Smooth muscle cell (in vitro differentiated cells): ENCODE measurements around the gene APOBEC4. TPM values are rescaled to one million over a fixed set of nuclear protein-coding genes. Genes with fewer than 3 reads are reported as not detected.

Experiments
- DNase-seq: peaks from one replicate; lab custom pipeline; 2025; ENCODE audit not compliant: unreplicated experiment; lab: John Stamatoyannopoulos, UW
- H2AFZ ChIP-seq: fragments of 200-600 bp; sonication (generic); 2 replicates; pipeline ENCODE4 v1.6.0; 2016; ENCODE audit warnings: antibody characterized with exemption, low read depth, mild to moderate bottlenecking
- H3F3A ChIP-seq: fragments of 200-600 bp; sonication (generic); 2 replicates; pipeline ENCODE4 v1.6.0; 2017; ENCODE audit warnings: antibody characterized with exemption, low read depth
- H3K27ac ChIP-seq: fragments of 200-600 bp; sonication (generic); 2 replicates; pipeline ENCODE4 v1.5.1; 2016; ENCODE audit warnings: low read depth, mild to moderate bottlenecking
- H3K27me3 ChIP-seq: fragments of 200-600 bp; sonication (generic); 2 replicates; pipeline ENCODE4 v1.6.1; 2016; ENCODE audit warnings: low read depth, mild to moderate bottlenecking
- H3K36me3 ChIP-seq: fragments of 200-600 bp; sonication (generic); 2 replicates; pipeline ENCODE4 v1.5.1; 2016; ENCODE audit warnings: low read depth
- H3K4me1 ChIP-seq: fragments of 200-600 bp; sonication (generic); 2 replicates; pipeline ENCODE4 v1.5.1; 2016; ENCODE audit warnings: low read depth
- H3K4me2 ChIP-seq: fragments of 200-600 bp; sonication (generic); 2 replicates; pipeline ENCODE4 v1.6.0; 2016; ENCODE audit warnings: mild to moderate bottlenecking
- H3K4me3 ChIP-seq: fragments of 200-600 bp; sonication (generic); 2 replicates; pipeline ENCODE4 v1.5.1; 2016; ENCODE audit warnings: mild to moderate bottlenecking
- H3K79me2 ChIP-seq: fragments of 200-600 bp; sonication (generic); 2 replicates; pipeline ENCODE4 v1.6.0; 2016; ENCODE audit warnings: low read depth, mild to moderate bottlenecking
- H3K9ac ChIP-seq: fragments of 200-600 bp; sonication (generic); 2 replicates; pipeline ENCODE4 v1.6.0; 2016; ENCODE audit warnings: low read depth
- H3K9me3 ChIP-seq: fragments of 200-600 bp; sonication (generic); replicated peaks from 2 replicates; pipeline ENCODE4 v1.5.1; 2016; ENCODE audit warnings: low read depth
- H4K20me1 ChIP-seq: fragments of 200-600 bp; sonication (generic); 2 replicates; pipeline ENCODE4 v1.6.0; 2016; ENCODE audit warnings: low read depth
- WGBS: methylation state at CpG from one replicate; pipeline ENCODE4 v1.1.7; 2016; ENCODE audit warnings: low lambda C conversion rate; 5-methylcytosine and 5-hydroxymethylcytosine counted together
- polyA plus RNA-seq: library from polyadenylated mRNA; unstranded; fragments of >200 nt; fragmentation: Nextera tagmentation; extraction: Ambion mirVana; gene quantifications from 2 replicates; pipeline ENCODE4 v1.2.1, GENCODE V29; 2016
- total RNA-seq: library from RNA; depleted of rRNA; stranded (reverse); fragments of >200 nt; gene quantifications from 2 replicates; pipeline ENCODE4 v1.2.3, GENCODE V29; 2014
- TF ChIP-seq, protein P1 (sequence below): fragments of 200-600 bp; sonication (generic); IDR thresholded peaks from 2 replicates; pipeline ENCODE4 v1.5.1; 2017; ENCODE audit warnings: borderline replicate concordance, mild to moderate bottlenecking, antibody characterized with exemption; ENCODE audit not compliant: insufficient read depth, poor library complexity, severe bottlenecking

APOBEC4 gene
- total RNA-seq (not detected in 2 replicates), polyA plus RNA-seq (not detected in 2 replicates)

GRCh38 chr1:183652547-183653461 lies at the start of gene APOBEC4:
APOBEC4 (minus strand) TSS chr1:183653316; CDS start chr1:183648781, 4,535 bp downstream.
- Histone ChIP-seq H3K79me2 (no peaks in the 10 kb centered on the region), H3K4me1 (no peaks in the 10 kb centered on the region), H3K4me2 (no peak within 1 kb of the TSS), H3K9me3 (no peaks in the 10 kb centered on the region), H3K9ac (no peak within 1 kb of the TSS), H3K4me3 (no peak within 1 kb of the TSS), H3K27ac (no peak within 1 kb of the TSS), H4K20me1 (no peaks in the 10 kb centered on the region), H3K36me3 (no peaks in the 10 kb centered on the region), H3F3A (no peaks in the 10 kb centered on the region), H2AFZ (no peak within 1 kb of the TSS), H3K27me3 (no peaks in the 10 kb centered on the region)
- no peak for DNase-seq
- 81% methylated on average over 5 of the region's 5 CpGs for WGBS
- TF ChIP-seq, protein P1, sequence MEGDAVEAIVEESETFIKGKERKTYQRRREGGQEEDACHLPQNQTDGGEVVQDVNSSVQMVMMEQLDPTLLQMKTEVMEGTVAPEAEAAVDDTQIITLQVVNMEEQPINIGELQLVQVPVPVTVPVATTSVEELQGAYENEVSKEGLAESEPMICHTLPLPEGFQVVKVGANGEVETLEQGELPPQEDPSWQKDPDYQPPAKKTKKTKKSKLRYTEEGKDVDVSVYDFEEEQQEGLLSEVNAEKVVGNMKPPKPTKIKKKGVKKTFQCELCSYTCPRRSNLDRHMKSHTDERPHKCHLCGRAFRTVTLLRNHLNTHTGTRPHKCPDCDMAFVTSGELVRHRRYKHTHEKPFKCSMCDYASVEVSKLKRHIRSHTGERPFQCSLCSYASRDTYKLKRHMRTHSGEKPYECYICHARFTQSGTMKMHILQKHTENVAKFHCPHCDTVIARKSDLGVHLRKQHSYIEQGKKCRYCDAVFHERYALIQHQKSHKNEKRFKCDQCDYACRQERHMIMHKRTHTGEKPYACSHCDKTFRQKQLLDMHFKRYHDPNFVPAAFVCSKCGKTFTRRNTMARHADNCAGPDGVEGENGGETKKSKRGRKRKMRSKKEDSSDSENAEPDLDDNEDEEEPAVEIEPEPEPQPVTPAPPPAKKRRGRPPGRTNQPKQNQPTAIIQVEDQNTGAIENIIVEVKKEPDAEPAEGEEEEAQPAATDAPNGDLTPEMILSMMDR: no peak

- H3K4me3 ChIP-seq: no peak overlapping the region
- H2AFZ ChIP-seq: no peak overlapping the region
- H3F3A ChIP-seq: no peaks in the 10 kb centered on the region
- no peak overlapping the region for H3K27ac ChIP-seq
- H3K4me2 ChIP-seq: no peak overlapping the region
- H3K36me3 ChIP-seq: no peaks in the 10 kb centered on the region
- H3K9me3 ChIP-seq: no peaks in the 10 kb centered on the region
- TF ChIP-seq, protein P1: no peak
- no peaks in the 10 kb centered on the region for H3K27me3 ChIP-seq
- H3K9ac ChIP-seq: no peak overlapping the region
- 98% methylated on average over 9 of the region's 9 CpGs for WGBS
- no peaks in the 10 kb centered on the region for H4K20me1 ChIP-seq
- H3K4me1 ChIP-seq: no peaks in the 10 kb centered on the region
- no peaks in the 10 kb centered on the region for H3K79me2 ChIP-seq
- DNase-seq: no peak
These were observed 49.7 kb upstream of the APOBEC4 start for GRCh38 chr1:183702813-183703198.

DNA sequence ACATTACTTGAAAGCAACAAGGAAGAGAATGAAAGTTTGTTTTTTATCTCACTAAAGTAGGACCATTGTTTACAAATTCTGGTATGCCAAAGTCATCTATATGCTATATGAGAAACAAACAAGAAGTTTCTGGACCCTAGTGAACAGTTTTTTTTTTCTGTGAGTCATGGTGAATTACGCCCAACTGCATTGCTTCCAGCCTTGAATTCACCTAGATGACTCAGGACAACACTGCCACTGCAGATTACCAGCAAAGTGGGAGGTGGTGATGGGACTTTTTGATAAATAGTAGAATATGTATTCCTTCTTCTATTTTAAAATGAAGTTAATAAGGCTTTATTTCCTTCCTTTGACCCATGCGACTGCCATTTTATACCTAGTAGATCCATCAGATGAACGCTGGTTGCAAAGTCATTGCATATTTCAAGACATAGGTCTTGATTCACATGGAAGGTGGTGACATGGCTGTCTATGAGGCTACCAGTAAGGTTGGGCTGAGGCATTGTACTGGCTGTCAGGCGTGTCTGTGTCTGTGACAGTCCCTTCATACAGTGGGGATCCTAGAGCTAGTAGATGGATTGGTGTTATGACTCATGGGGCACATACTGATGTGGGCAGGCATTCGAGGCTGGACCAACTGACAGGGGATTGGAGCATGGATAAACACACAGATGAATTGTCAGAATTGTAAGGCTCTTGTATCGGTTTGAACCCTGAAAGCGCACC lies 49.1 kb upstream of the APOBEC4 start:
- H3K4me1 ChIP-seq: no peaks in the 10 kb centered on the region
- H3K4me2 ChIP-seq: no peak overlapping the region
- WGBS: 83% methylated on average over 7 of the region's 7 CpGs

More for the DNA sequence above, 49.1 kb upstream of the APOBEC4 start:
- Histone ChIP-seq H3K4me3 (no peak overlapping the region), H3F3A (no peaks in the 10 kb centered on the region), H3K36me3 (no peaks in the 10 kb centered on the region), H2AFZ (no peak overlapping the region), H3K27ac (peak overlapping the region; percentile 9), H3K79me2 (no peaks in the 10 kb centered on the region), H3K9ac (no peak overlapping the region), H3K9me3 (no peaks in the 10 kb centered on the region), H3K27me3 (no peaks in the 10 kb centered on the region), H4K20me1 (no peaks in the 10 kb centered on the region)
- TF ChIP-seq, protein P1: no peak
- DNase-seq: no peak
